HEK293 (cell line): ENCODE data around the gene GOSR2.

Source experiments
- CTCF ChIA-PET: fragments of 350-600 bp; formaldehyde crosslinking; extraction: SDS; loops from one replicate; lab custom pipeline; 2021; ENCODE audit warnings: antibody characterized with exemption; lab: Yijun Ruan, JAX
- POLR2A ChIA-PET: fragments of 300-600 bp; formaldehyde crosslinking; extraction: SDS; loops from one replicate; lab custom pipeline; 2020; ENCODE audit warnings: antibody characterized with exemption, inconsistent platforms; lab: Yijun Ruan, JAX
- H3K27ac ChIP-seq: fragments of 200-500 bp; sonication (Bioruptor generic); 2 replicates; pipeline ENCODE4 v1.5.1; 2014; ENCODE audit warnings: low read depth, low read length, control low read depth, inconsistent platforms; ENCODE audit errors: extremely low read depth
- H3K36me3 ChIP-seq, 2 experiments: fragments of 200-500 bp in 1 of 2; sonication (Bioruptor generic) in 1 of 2; 1 replicate in 1 of 2; 2 replicates in 1 of 2; pipeline ENCODE4 v1.5.1; 2014 to 2017; ENCODE audit warnings: inconsistent platforms in 2 of 2, low read length in 2 of 2; ENCODE audit not compliant: control insufficient read depth in 2 of 2, insufficient read depth in 1 of 2
- H3K4me1 ChIP-seq: fragments of 200-500 bp; sonication (Bioruptor generic); 2 replicates; pipeline ENCODE4 v1.5.1; 2014; ENCODE audit warnings: mild to moderate bottlenecking, low read length, inconsistent platforms; ENCODE audit not compliant: control insufficient read depth, insufficient read depth
- H3K4me3 ChIP-seq: 2 replicates; pipeline ENCODE4 v1.5.1; 2011; ENCODE audit warnings: low read depth, mild to moderate bottlenecking, control low read depth, low read length, moderate library complexity
- H3K9me3 ChIP-seq: fragments of 200-500 bp; sonication (Bioruptor generic); 2 replicates; pipeline ENCODE4 v1.5.1; 2014; ENCODE audit warnings: low read depth, low read length, inconsistent platforms; ENCODE audit not compliant: control insufficient read depth, insufficient read depth
- KLF16 ChIP-seq: fragments of 450-650 bp; formaldehyde crosslinking; IDR thresholded peaks from 2 replicates; pipeline ENCODE4 v1.5.1; 2017; ENCODE audit warnings: missing biosample characterization, missing genetic modification characterization
- SP7 ChIP-seq: fragments of 450-650 bp; formaldehyde crosslinking; IDR thresholded peaks from 2 replicates; pipeline ENCODE4 v1.5.1; 2016; ENCODE audit warnings: missing biosample characterization, missing genetic modification characterization
- ZBTB21 ChIP-seq: fragments of 450-650 bp; formaldehyde crosslinking; IDR thresholded peaks from 2 replicates; pipeline ENCODE4 v1.5.1; 2017; ENCODE audit warnings: missing biosample characterization, missing genetic modification characterization
- ZNF155 ChIP-seq: fragments of 450-650 bp; formaldehyde crosslinking; IDR thresholded peaks from 2 replicates; pipeline ENCODE4 v1.5.1; 2016; ENCODE audit warnings: missing biosample characterization, missing genetic modification characterization
- ZNF223 ChIP-seq: fragments of 450-650 bp; formaldehyde crosslinking; IDR thresholded peaks from 2 replicates; pipeline ENCODE4 v1.5.1; 2016; ENCODE audit warnings: missing biosample characterization, missing genetic modification characterization
- ZNF239 ChIP-seq: fragments of 450-650 bp; formaldehyde crosslinking; IDR thresholded peaks from 2 replicates; pipeline ENCODE4 v1.5.1; 2016; ENCODE audit warnings: missing biosample characterization, missing genetic modification characterization
- ZNF335 ChIP-seq: fragments of 450-650 bp; formaldehyde crosslinking; conservative IDR thresholded peaks from 2 replicates; pipeline ENCODE4 v1.5.1; 2016; ENCODE audit warnings: missing biosample characterization, missing genetic modification characterization
- ZNF341 ChIP-seq: fragments of 450-650 bp; formaldehyde crosslinking; IDR thresholded peaks from 2 replicates; pipeline ENCODE4; 2016; ENCODE audit warnings: low read depth, missing biosample characterization, missing genetic modification characterization
- ZNF423 ChIP-seq: fragments of 450-650 bp; formaldehyde crosslinking; IDR thresholded peaks from 2 replicates; pipeline ENCODE4 v1.5.1; 2016; ENCODE audit warnings: missing biosample characterization, missing genetic modification characterization
- ZNF555 ChIP-seq: fragments of 450-650 bp; formaldehyde crosslinking; conservative IDR thresholded peaks from 2 replicates; pipeline ENCODE4 v1.5.1; 2017; ENCODE audit warnings: missing biosample characterization, mild to moderate bottlenecking, missing genetic modification characterization, inconsistent platforms
- ZNF596 ChIP-seq: fragments of 450-650 bp; IDR thresholded peaks from 2 replicates; pipeline ENCODE4 v1.5.0; 2018; ENCODE audit warnings: missing biosample characterization, mild to moderate bottlenecking, missing genetic modification characterization, moderate library complexity
- ZNF621 ChIP-seq: fragments of 450-650 bp; formaldehyde crosslinking; IDR thresholded peaks from 2 replicates; pipeline ENCODE4 v1.5.1; 2017; ENCODE audit warnings: missing biosample characterization, missing genetic modification characterization
- ZNF623 ChIP-seq: fragments of 450-650 bp; formaldehyde crosslinking; IDR thresholded peaks from 2 replicates; pipeline ENCODE4 v1.5.1; 2016; ENCODE audit warnings: missing biosample characterization, missing genetic modification characterization
- ZNF660 ChIP-seq: fragments of 450-650 bp; IDR thresholded peaks from 2 replicates; pipeline ENCODE4 v1.5.1; 2018; ENCODE audit warnings: missing biosample characterization, mild to moderate bottlenecking, missing genetic modification characterization
- ZNF670 ChIP-seq: fragments of 450-650 bp; formaldehyde crosslinking; IDR thresholded peaks from 2 replicates; pipeline ENCODE4 v1.5.1; 2016; ENCODE audit warnings: missing biosample characterization, missing genetic modification characterization, low read depth
- ZNF677 ChIP-seq: fragments of 450-650 bp; IDR thresholded peaks from 2 replicates; pipeline ENCODE4 v1.5.0; 2018; ENCODE audit warnings: missing biosample characterization, mild to moderate bottlenecking, missing genetic modification characterization, moderate library complexity
- ZNF830 ChIP-seq: fragments of 450-650 bp; IDR thresholded peaks from 2 replicates; pipeline ENCODE4 v1.5.0; 2018; ENCODE audit warnings: missing biosample characterization, missing genetic modification characterization, low read depth, mild to moderate bottlenecking, moderate library complexity
- ZNF837 ChIP-seq: fragments of 450-650 bp; formaldehyde crosslinking; IDR thresholded peaks from 2 replicates; pipeline ENCODE4 v1.5.1; 2016; ENCODE audit warnings: missing biosample characterization, missing genetic modification characterization
- ZSCAN16 ChIP-seq: fragments of 450-650 bp; formaldehyde crosslinking; IDR thresholded peaks from 2 replicates; pipeline ENCODE4 v1.5.1; 2016; ENCODE audit warnings: missing biosample characterization, missing genetic modification characterization
- TF ChIP-seq, protein P1 (sequence below): fragments of 450-650 bp; formaldehyde crosslinking; IDR thresholded peaks from 2 replicates; pipeline ENCODE4 v1.5.1; 2016; ENCODE audit warnings: missing biosample characterization, missing genetic modification characterization
- TF ChIP-seq, protein P2 (sequence below): fragments of 450-650 bp; IDR thresholded peaks from 2 replicates; pipeline ENCODE4 v1.5.1; 2018; ENCODE audit warnings: missing biosample characterization, missing genetic modification characterization
- TF ChIP-seq, protein P3 (sequence below): fragments of 450-650 bp; IDR thresholded peaks from 2 replicates; pipeline ENCODE4 v1.5.1; 2018; ENCODE audit warnings: missing biosample characterization, mild to moderate bottlenecking, missing genetic modification characterization

GOSR2 gene

DNA sequence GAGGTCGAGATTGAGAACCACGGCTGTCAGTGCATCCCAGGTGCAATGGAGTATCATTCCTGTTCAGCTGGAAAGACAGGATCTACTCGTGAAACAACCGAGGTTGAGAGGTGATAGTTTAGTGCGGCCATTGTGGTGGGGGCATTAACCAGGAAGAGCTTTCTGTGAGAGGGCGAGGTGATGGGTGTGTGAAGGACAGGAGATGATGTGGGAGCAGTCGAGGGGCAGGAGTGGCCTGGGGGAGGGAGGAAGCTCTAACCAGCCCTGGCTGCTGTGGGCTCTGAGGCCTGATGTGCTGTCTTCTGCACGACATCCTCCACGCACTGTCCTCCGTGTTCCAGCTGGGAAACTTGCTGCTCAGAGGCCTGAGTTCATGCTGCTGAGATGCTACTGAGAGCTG is 22.0 kb downstream of the GOSR2 start:
- no peak overlapping the region for H3K4me3 ChIP-seq
- ChIA-PET POLR2A (interaction anchor here (1.0 kb wide), 1 partner anchor 33 kb away, joined by 3 read pairs; no protein-coding TSS in a partner anchor), CTCF (interaction anchor here (0.6 to 6.4 kb wide), 5 partner anchors 56 to 672 kb away, joined by 3 to 83 read pairs (median 3); no protein-coding TSS in a partner anchor)
- H3K9me3 ChIP-seq: no peaks in the 10 kb centered on the region
- peaks cover 9 to 37% of the 10 kb centered on the region in 2 experiments; a peak in 2 of 3 replicates for H3K36me3 ChIP-seq
- H3K27ac ChIP-seq: no peak overlapping the region
- H3K4me1 ChIP-seq: no peaks in the 10 kb centered on the region
- no peak for TF ChIP-seq ZNF423 (tag by site-specific recombination)
- TF ChIP-seq ZNF677 (tag by site-specific recombination): no peak
- no peak for TF ChIP-seq ZNF623 (tag by site-specific recombination)
- no peak for TF ChIP-seq ZNF341 (tag by site-specific recombination)
- TF ChIP-seq ZNF555: no peak
- TF ChIP-seq ZNF670: no peak
- TF ChIP-seq, protein P1, sequence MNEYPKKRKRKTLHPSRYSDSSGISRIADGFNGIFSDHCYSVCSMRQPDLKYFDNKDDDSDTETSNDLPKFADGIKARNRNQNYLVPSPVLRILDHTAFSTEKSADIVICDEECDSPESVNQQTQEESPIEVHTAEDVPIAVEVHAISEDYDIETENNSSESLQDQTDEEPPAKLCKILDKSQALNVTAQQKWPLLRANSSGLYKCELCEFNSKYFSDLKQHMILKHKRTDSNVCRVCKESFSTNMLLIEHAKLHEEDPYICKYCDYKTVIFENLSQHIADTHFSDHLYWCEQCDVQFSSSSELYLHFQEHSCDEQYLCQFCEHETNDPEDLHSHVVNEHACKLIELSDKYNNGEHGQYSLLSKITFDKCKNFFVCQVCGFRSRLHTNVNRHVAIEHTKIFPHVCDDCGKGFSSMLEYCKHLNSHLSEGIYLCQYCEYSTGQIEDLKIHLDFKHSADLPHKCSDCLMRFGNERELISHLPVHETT (tag by site-specific recombination): no peak
- TF ChIP-seq, protein P2, sequence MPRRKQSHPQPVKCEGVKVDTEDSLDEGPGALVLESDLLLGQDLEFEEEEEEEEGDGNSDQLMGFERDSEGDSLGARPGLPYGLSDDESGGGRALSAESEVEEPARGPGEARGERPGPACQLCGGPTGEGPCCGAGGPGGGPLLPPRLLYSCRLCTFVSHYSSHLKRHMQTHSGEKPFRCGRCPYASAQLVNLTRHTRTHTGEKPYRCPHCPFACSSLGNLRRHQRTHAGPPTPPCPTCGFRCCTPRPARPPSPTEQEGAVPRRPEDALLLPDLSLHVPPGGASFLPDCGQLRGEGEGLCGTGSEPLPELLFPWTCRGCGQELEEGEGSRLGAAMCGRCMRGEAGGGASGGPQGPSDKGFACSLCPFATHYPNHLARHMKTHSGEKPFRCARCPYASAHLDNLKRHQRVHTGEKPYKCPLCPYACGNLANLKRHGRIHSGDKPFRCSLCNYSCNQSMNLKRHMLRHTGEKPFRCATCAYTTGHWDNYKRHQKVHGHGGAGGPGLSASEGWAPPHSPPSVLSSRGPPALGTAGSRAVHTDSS (tag by site-specific recombination): no peak
- TF ChIP-seq KLF16 (tag by site-specific recombination): no peak
- no peak for TF ChIP-seq ZNF223
- no peak for TF ChIP-seq ZNF830
- no peak for TF ChIP-seq ZBTB21 (tag by site-specific recombination)

DNA sequence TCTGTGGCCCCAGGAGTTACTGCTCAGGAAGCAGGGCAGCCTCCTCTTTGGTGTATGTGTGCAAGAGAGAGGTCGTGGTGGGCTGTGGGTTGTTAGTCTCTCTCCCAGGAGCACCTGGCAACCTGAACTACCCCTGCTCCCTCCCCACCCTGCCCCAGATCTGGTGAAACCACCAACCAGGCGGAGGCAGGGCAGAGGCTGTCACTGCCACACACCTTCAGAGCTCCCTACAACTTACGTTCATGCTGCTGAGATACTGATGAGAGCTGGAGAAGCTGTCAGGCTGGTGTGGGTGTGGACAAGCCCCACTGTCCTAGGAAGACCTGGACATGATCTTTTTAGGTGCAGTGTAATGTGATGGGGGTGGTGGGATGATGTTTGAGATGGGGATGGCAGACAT is 24.3 kb downstream of the GOSR2 start:
- H3K4me3 ChIP-seq: no peak overlapping the region
- H3K9me3 ChIP-seq: no peaks in the 10 kb centered on the region
- peaks cover 0 to 20% of the 10 kb centered on the region in 2 experiments; a peak in 1 of 3 replicates for H3K36me3 ChIP-seq
- no peak for TF ChIP-seq ZSCAN16
- TF ChIP-seq ZNF837 (tag by site-specific recombination): no peak
- no peak for TF ChIP-seq ZNF335
- TF ChIP-seq ZNF621: no peak
- no peak for TF ChIP-seq ZNF155 (tag by site-specific recombination)
- no peak for TF ChIP-seq ZNF596 (tag by site-specific recombination)
- TF ChIP-seq, protein P3, sequence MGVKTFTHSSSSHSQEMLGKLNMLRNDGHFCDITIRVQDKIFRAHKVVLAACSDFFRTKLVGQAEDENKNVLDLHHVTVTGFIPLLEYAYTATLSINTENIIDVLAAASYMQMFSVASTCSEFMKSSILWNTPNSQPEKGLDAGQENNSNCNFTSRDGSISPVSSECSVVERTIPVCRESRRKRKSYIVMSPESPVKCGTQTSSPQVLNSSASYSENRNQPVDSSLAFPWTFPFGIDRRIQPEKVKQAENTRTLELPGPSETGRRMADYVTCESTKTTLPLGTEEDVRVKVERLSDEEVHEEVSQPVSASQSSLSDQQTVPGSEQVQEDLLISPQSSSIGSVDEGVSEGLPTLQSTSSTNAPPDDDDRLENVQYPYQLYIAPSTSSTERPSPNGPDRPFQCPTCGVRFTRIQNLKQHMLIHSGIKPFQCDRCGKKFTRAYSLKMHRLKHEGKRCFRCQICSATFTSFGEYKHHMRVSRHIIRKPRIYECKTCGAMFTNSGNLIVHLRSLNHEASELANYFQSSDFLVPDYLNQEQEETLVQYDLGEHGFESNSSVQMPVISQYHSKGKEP (tag by site-specific recombination): no peak
- no peak for TF ChIP-seq ZNF239 (tag by site-specific recombination)
- no peak for TF ChIP-seq ZNF660 (tag by site-specific recombination)
- TF ChIP-seq SP7 (tag by site-specific recombination): no peak
- H3K4me1 ChIP-seq: no peaks in the 10 kb centered on the region
- no peak overlapping the region for H3K27ac ChIP-seq
- CTCF ChIA-PET: no interaction called here
- POLR2A ChIA-PET: no interaction called here
